HL-60/S4 treated with retinoic acid at 250 ng/mL for 4 days and 3 days (cell line): ENCODE measurements around the gene MBNL2.

Source experiments
- in situ Hi-C: fragments of 300-500 bp; cut with MboI; formaldehyde crosslinking; loops from 2 replicates; pipeline ENCODE4 v1.7.0; 2022; ENCODE audit warnings: low sequenced_read_pairs

MBNL2 gene

DNA sequence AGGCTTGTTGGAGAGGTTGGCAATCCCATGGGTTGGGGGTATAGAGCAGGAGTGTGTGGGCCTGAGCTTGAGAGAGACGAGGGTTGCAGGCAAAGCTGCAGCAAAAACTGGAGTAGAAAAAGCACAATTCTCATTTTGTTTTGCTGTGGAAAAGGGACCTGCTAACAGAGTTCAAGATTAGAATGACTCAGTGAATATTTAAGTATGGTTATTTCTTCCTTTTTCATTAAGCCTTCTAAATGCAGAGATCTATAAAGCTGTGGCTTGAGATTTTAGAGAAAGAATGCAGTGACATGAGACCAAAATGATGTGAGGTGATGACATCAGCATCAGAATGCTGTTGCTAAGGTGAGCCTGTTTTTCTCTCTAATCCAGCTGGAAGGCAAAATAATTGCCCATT, 10.8 kb upstream of the MBNL2 start:
- in situ Hi-C loops, result no loop called here

DNA sequence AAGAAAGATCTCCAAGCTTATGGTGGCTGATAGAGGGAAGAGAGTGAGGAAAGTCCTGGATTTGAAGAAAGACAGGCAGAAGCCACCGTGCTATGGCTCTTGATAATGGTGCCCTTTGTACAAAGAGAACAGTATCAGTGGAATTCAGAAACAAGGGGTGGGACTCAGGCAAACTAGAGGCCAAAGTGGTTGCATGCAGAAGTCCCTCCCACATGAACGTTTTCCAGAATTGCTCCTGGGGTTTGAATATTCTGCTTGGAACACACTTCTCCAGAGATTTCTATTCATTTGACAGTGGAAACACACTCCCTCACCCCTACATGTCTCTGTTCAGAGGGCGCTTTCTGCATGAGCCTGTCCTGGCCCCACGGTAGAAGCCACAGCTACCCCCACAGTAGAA, 10.1 kb upstream of the MBNL2 start:
- in situ Hi-C loops, result no loop called here

- in situ Hi-C loops, result no loop called here
These were observed 9.5 kb upstream of the MBNL2 start for GRCh38 chr13:97212601-97213040.

DNA sequence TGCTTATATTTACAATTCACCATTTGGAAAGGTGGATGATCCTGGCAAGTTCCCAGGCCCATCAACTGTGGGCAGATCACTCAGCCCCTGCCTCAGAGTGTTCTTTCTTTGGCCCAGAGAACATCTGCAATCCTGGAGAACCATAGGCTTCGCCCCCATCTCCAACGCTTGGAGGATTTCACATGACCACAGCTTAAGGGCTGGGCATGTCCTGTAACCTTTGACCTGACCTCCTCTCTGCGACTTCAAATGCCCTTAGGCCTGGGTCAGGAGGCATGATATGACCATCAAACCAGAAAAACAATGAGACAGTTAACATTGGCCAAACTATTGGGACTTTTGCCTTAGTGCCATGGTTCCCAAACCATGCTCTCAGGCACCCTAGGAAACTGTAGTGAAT, 7.2 kb upstream of the MBNL2 start:
- in situ Hi-C loops, result no loop called here

DNA sequence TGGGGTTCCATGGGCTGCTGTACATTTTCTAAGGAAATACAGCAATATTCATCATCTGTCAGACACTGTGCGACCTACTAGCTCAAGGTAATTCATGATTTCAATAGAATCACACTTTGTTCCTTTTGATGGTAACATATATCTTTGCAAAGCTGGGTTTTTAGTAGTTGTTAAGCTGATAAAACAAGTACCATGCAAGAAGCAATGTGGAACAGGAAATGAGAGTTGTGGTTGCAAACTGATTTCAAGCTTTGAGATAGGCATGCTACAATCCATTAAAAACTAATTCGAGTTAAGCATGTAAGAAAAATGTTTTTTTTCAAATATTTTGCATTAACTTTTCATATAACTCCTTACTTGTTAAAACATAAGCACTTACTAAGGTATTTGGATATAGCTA, 6.8 kb upstream of the MBNL2 start:
- in situ Hi-C loops, result no loop called here

GRCh38 chr13:97219226-97219625, 2.9 kb upstream of the MBNL2 start:
- in situ Hi-C loops, result no loop called here

- in situ Hi-C loops, result no loop called here
These were observed 1.8 kb upstream of the MBNL2 start for GRCh38 chr13:97220151-97220900.

DNA sequence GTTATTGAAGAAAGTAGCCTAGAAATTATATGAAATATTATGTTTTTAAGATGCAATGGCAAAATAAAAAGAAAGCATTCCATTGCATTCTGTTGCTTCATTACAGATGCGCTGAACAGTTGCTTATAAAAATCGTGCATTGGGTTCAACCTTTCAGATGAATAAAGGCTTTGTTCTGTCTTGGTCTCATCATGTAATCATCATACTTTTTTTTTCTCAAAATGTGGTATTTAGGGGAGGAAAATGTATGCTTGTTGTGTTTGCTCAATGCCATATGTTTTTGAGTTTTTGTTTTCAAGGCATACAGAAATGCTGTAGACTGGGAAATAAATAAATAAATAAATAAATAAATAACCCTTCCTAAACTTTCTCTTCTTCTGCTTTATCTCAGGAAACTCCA, 1.1 kb upstream of the MBNL2 start:
- in situ Hi-C loops, result no loop called here

DNA sequence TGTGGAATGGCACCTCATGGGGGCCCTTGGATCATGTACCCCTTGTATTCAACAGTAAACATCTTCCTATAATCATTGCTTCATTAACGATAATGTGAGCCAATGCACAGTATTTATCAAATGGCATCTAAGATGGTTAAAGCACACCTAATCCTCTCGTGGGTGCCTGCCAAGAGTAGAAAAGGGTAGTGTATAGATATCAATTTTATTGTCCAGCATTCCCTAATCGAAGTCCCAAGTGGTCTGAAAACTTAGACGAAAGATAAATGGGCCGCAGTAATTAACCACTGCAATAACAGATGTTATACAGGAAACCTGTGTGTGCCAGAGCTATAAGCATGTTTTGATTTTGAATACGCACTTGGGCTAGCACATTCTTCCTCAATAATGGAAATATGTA, 667 bp upstream of the MBNL2 start:
- in situ Hi-C loops, result no loop called here

DNA sequence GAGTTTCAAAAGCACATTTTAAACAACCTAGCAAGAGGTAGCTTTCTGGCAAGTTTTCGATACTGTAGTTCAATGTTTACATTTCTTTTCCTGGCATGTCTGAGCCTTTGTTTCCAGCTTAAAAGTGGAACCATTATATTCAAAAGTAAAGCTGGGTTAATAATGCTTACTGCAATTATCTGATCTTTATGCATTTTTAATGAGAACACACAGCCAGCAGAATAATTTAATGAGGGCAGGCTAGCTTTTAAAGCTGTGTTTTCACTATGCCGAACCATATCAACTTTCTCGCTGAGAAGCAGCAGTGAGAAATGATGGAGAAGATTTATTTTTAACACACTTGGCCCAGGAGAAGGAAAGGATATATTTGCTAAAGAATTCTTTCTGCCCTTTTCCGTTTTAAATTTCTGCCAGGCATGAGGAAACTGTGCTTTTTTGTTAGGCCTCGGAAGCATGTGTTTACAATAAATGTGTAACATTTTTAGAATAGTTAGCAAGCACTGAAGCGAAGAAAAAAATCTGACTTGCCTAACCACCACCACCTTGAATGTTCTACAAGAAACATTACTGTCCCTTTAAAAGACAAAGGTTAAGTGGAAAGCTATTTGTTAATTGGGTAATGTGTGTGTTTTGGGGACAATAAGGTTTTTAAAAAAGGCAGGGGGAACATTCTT, 1.0 kb downstream of the MBNL2 start:
- in situ Hi-C loops, result no loop called here

- in situ Hi-C loops, result no loop called here
These were observed 1.8 kb downstream of the MBNL2 start for GRCh38 chr13:97223711-97224541.

- in situ Hi-C loops, result no loop called here
These were observed 2.6 kb downstream of the MBNL2 start for GRCh38 chr13:97224544-97225300.

GRCh38 chr13:97225533-97225932, 3.4 kb downstream of the MBNL2 start:
- in situ Hi-C loops, result no loop called here

- in situ Hi-C loops, result no loop called here
These were observed 3.9 kb downstream of the MBNL2 start for GRCh38 chr13:97226013-97226412.

- in situ Hi-C loops, result no loop called here
These were observed 4.9 kb downstream of the MBNL2 start for GRCh38 chr13:97226788-97227627.

DNA sequence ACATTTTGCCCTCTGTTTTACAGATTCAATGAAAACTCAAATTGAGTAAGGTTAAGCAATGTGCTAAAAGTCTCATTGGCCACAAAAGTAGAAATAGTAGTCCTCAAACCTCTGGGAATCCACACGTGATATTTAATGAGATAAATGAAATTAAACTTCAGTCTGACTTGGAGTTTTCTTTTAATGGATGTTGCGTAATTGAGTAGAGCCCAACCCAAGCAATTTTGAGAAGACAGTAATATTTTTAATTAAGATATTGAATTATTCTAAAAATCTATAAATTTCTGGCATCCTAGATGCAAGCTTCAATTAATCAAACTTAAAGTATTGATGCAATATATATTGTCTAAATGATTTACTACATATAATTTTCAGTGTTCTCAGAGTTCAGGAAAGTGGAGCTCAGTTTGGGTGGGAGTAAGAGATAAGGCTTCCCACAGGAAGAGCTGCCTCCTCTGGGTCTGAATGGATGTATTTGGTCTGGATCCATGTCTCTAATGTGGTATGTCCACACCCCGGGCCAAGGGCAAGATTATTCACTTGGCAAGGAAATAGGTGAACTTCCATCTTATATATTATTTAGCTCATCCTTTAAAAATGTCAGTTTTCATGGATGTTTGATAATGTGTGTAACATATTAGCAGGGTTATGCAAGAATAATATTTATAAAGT, 6.9 kb downstream of the MBNL2 start:
- in situ Hi-C loops, result no loop called here

- in situ Hi-C loops, result no loop called here
These were observed 7.6 kb downstream of the MBNL2 start for GRCh38 chr13:97229699-97230098.

DNA sequence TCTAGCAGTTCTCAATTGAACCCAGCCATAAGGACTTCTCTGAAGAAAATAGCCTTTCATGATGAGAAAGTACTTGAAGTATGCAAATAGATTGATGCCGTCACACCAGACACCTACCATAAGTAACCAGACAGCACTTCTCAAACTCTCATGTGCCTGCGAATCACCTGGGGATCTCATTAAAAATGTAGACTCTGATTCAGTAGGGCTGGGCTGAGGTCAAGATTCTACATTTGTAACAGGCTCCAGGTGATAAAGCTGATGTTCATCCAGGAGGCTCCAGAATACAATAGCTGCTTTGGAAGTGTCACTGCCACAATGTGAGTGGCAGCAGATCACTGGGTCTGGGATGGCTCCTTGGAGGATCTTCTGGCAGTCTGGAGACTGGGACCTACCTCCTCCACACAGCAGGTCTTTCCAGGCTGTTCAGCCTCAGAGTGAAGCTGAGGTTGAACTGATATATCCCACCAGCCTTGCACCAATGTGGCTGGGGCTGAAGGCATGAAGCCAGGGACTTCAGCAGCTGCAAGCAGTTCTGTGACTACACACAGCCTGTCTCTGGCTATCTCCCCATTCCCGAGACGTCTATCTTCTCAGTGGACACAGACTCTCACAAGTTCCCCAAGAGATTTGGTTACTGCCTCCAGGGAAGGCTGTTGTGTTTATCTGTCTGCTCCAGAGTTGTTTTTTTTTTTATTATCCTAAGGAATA, 9.1 kb downstream of the MBNL2 start:
- in situ Hi-C loops, result no loop called here

DNA sequence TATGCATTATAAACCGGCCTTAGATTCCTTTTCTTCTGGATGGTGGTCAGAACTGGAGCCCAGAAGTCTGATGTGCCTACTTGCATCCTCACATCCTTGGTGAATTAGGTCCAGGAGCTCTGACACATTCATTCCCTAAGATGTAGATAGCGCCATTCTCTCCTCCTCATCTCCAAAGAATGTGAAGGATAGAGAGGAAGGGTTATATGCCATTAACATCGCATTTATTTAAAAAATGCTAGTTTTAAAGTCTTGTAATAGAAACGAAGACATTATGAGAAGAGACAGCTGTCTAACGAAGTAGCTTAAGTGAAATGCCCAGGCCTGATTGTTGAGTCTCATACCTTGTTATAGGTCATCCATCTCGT, 9.7 kb downstream of the MBNL2 start:
- in situ Hi-C loops, result no loop called here
